PC-9 (cell line): Measurements from ENCODE around the gene RALGAPA2.

Experiments
- CTCF ChIP-seq: fragments of 200-600 bp; sonication (generic); conservative IDR thresholded peaks from 2 replicates; pipeline ENCODE4 v1.6.1; 2017; ENCODE audit warnings: mixed run types, antibody characterized with exemption, mild to moderate bottlenecking, moderate library complexity
- EZH2 ChIP-seq: fragments of 200-600 bp; sonication (generic); IDR thresholded peaks from 2 replicates; pipeline ENCODE4 v1.8.0; 2017; ENCODE audit warnings: antibody characterized with exemption, low read depth

DNA sequence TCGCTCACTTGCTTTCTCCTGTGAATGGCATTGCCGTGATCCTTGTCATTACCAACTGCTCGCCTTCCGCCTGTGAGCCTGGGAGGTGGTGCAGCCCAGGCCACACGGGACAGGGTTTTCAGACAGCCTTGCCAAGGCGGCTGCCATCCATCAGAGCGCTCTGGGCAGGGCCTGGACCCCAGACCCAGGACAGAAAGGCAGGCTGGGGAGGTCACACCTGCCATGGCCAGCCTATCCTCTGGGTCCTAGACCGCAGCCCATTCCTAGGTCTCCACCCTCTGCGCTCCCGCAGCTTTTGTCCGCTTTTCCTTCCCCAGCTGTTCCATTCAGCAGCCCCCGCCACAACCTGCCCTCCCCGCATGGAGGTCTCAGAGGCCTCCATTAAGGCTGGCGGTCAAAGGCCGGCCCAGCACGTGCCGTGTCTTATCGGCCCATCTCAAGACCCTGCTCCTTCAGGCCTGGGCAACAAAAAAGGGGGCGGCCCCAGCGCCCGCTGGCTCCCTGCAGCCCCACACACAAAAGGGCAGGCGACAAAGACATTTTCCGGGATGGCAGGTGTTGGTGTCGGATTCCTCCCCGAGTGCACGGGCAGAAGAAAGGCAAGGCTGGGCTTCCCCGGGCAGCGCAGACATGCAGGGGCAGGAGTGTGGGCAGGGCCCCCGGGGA lies 316.4 kb downstream of the RALGAPA2 start:
- no peak for TF ChIP-seq CTCF
- no peak for TF ChIP-seq EZH2
